HG02840 (cell line): ENCODE measurements around the gene SPRR3.
"Not testable (repeated sequence)": the region's sequence is repeated elsewhere in the genome, so short reads cannot be mapped to it uniquely, and the experiment has no call there.

Experiments
- ATAC-seq: cut with Tn5 transposase; IDR thresholded peaks from one replicate; pipeline ENCODE4 v1.9.1; 2021; ENCODE audit warnings: mild to moderate bottlenecking, moderate library complexity, moderate number of reproducible peaks; ENCODE audit not compliant: unreplicated experiment, low FRiP score

The SPRR3 gene

GRCh38 chr1:152982076-152982475 lies 19.5 kb upstream of the SPRR3 start:
- ATAC-seq = no peak

DNA sequence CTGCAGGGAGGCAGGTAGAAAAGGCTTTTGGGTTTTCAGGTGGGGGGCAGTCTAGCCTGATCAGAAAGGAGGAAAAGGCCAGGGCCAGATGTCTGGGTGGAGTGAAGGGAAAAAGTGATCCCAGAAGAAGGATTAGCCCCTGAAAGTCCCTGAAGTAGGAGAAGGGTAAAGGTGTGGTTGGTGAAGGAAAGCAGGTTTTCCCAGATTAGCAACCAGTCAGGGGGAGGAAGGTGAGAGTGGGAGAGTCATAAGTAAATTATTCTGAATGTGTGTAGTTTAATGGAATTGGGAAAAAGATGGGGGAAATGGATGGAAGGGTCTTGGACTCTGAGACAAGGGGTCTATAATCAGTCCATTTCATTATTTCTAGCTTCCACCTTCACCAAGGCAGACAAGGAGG lies 18.3 kb upstream of the SPRR3 start:
- no peak for ATAC-seq

GRCh38 chr1:152983743-152984142 lies 17.8 kb upstream of the SPRR3 start, which contains the start of gene SPRR1A:
TSS of gene SPRR1A (plus strand) at chr1:152984081. CDS start at chr1:152985231, 1,150 bp downstream.
- ATAC-seq = no peak

GRCh38 chr1:152986578-152986977 lies 15.0 kb upstream of the SPRR3 start:
- ATAC-seq = no peak

GRCh38 chr1:152993186-152993585 lies 8.4 kb upstream of the SPRR3 start:
- no peak for ATAC-seq

DNA sequence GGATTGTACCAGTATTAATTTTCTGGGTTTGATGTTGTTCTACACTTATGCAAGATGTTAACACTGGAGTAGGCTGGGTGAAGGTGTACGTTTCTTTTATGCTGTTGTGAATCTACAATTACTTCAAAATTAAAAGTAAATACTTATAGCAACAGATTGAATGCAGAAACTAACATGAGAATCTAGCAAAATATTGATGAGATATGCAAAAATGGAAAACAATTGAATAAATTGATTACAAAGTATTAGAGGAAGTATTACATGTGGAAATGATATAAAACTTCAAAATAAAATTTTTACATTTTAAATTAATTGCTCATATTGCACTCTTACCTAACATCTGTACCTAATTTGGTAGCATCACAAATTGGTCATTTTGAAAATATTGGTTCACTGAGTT lies 5.7 kb upstream of the SPRR3 start:
- no peak for ATAC-seq

DNA sequence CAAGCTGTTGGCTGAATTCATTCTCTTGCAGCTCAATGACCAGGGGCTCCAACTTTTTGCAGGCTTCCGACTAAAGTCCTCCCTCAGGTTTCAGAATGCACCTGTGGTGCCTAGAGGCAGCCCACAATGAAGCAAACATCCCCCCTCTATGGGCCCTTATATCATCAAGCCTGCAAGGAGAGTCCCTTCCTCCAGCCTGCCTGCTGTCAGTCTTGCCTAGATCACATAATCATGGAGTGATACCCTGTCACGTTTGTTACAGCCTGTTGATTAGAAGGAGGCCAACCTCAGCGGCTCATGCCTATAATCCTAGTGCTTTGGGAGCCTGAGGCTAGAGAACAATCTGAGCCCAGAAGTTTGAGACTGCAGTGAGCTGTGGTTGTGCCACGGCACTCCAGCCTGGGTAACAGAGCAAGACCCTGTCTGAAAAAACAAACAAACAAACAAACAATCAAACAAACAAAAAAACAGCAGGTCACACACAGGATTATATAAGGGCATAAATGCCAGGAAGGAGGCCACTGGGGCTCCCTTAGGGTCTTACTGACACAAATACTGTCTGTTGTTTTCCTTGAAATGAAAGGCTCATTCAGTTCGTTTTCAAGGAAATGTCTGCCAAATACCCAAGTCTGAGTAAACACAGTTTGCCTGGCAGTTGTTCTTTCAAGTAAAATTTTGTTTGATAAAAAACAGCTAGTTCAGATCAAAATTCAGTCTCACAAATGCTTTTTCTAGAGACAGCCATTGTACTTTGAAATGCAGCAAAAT lies 4.7 kb upstream of the SPRR3 start:
- ATAC-seq = no peak

DNA sequence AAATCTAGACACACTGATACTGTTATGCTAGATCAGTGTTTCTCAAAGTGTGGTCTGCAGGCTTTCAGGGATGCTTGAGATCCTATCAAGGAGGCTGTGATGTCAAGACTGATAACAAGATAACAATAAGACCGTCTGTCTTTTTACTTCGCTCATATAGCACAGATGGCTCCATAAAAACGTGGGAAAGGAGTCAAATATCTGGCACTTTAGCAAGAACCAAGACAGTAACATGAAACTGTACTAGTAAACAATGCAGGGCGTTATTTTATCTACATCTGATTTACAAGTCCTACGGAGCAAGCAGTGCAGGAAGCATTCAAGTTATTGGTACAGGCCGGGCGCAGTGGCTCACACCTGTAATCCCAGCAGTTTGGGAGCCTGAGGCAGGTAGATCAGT lies 3.6 kb upstream of the SPRR3 start:
- ATAC-seq = no peak

DNA sequence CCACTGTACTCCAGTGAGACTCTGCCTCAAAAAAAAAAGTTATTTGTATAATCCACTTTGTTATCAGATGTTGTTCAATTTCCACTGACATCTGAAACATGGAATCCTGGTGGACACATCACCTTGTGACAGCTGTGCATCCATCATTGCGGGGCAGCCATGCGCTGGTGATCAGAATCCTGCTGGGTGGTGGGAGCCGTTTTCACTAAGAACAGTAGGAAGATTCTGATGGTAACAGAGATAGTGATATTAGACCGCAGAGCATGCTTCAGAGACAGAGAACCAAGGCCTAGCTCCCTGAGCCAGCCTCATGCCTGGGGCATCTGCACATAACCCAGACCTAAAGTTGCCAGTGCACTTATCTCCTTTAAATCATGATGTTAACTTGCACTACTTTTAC lies 3.1 kb upstream of the SPRR3 start:
- no peak for ATAC-seq

DNA sequence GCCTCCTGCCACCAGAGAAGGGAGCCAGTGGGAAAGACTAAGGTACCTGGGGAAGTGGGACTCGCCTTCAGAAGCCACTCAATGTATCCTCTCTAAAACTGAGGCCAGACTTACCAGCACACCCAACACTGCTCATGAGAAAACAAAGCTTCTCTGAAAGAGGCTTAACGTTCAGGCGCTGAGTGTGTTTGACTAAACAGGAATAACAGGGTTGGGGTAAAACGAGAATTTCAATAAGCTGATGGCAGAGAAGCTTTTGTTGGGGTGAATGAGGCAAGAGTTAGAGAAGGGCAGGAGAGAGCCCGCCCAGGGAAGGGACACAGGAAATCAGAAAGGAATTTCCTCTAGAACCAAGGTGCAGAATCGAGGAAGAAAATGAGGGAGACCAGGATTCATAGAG lies 1.7 kb upstream of the SPRR3 start:
- no peak for ATAC-seq

GRCh38 chr1:153000294-153000693 lies 1.3 kb upstream of the SPRR3 start:
- ATAC-seq = no peak

DNA sequence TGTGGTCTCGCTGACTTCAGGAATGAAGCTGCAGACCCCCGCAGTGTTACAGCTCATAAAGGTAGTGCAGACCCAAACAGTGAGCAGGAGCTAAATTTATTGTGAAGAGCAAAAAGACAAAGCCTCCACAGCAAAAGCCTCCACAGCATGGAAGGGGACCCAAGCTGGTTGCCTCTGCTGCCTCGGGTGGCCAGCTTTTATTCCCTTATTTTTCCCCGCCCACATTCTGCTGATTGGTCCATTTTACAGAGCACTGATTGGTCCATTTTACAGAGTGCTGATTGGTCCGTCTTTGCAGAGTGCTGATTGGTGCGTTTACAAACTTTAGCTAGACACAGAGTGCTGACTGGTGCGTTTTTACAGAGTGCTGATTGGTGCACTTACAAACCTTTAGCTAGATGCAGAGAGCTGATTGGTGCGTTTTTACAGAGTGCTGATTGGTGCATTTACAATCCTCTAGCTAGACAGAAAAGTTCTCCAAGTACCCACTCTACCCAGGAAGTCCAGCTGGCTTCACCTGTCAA lies 9.7 kb downstream of the SPRR3 start:
- not testable (repeated sequence) for ATAC-seq

DNA sequence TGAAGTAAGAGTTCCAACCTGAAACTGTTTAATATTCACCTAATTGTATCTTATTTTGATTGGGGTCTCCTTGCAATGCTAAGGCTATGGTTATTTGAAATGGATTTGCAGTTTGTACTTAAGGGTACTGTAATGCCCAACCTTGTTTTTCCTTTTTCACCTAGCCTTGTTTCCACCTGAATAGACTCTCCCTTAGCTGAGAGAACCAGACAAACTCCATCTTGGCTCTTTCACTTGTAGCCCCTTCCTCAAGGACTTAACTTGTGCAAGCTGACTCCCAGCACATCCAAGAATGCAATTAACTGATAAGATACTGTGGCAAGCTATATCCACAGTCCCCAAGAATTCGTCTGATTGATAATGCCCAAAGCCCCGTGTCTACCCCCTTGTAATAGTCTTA lies 20.3 kb downstream of the SPRR3 start:
- not testable (repeated sequence) for ATAC-seq

GRCh38 chr1:153022340-153022739 lies 20.8 kb downstream of the SPRR3 start:
- ATAC-seq = not testable (repeated sequence)

DNA sequence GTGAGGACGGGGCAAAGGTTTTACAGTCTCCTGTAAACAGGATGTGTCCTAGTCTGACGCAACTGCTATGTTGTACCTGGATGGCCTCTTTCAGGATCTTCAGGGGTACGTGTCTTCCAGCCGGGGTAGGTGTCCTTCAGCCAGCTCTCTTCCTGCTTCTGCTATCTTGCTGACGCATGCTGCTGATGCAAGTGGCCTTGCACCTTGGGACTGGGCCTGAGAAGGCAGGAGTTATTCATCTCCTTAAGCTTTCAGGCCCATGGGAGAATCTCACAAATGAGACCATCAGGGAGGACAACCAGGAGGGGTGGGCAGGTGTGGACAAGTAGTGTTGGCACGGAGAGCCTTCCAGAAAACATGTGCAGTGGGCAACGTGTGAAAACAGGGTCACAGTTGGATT lies 21.6 kb downstream of the SPRR3 start:
- ATAC-seq = no peak

GRCh38 chr1:153024413-153024812 lies 22.9 kb downstream of the SPRR3 start:
- no peak for ATAC-seq

DNA sequence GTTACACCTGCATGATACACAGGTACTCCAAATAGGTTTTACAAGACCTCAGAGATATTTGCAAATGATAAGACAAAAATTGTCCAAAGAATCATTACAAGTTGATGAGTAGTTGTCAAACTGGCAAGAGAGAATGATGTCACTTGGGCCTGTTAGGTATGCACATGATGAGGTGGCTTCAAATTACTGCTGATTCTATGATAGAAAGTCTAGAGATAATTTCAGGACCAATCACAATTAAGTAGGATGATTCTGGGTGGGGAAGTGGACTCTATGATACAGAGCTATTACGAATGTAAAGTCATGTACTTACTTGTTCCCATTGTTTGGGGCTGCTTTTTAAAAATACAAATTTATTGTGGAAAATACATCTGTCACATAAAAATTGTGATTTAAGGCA lies 24.2 kb downstream of the SPRR3 start:
- no peak for ATAC-seq

DNA sequence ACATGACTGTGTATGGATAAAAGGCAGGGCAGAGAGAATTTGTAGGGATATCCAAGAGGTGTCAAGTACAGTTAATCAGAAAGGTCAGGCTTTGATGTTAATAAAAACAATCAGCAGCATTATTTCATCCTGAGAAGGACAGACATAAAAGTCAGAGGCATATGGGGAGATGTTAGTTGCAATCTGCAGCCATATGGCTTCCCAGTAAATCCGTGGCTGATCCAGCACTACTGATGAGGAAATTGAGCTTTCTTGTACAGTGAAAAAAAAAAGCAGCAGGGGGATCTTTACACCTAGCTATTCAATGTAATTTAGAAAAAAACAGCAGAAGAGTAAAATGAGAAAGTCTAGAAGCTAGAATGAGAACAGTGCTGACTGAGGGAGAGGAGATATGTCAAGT lies 27.2 kb downstream of the SPRR3 start:
- no peak for ATAC-seq

DNA sequence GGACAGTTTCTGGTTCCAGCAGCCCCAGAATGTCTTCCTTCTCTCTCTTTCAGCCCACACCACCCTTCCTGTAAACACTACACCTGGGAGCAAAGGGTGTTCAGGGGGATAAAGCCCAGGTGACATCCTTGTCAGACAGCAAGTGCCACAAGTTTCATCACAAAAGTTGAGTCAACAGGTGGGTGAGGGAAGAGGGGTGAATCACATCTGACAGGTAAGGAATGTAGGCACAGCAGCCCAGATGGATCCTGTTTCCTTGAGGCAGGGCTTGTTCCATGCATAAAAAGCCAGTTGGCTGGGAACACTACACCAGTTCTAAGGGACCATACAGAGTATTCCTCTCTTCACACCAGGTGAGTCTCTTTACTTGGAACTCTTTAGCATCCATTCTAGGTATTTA lies 29.3 kb downstream of the SPRR3 start, which contains the start of gene SPRR1B:
Gene SPRR1B, plus strand, starts transcription at position 309 of the 400 bp plus-strand sequence. CDS start 1,143 bp downstream, outside the sequence.
- no peak for ATAC-seq

DNA sequence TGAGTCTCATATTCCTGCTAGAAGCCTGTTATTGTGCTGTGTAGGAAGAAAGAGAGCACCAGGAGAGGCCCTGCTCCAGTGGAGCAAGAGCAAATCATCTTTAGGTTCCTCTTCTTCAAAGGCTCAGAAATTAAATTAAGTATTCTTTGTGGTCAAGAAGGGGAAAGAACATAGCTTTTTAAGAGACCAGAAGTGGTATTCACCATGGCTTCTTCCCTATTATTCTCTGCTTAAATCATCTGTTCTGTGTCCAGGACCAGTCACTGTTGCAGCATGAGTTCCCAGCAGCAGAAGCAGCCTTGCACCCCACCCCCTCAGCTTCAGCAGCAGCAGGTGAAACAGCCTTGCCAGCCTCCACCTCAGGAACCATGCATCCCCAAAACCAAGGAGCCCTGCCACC lies 30.5 kb downstream of the SPRR3 start:
- ATAC-seq = no peak

- ATAC-seq = no peak
Measured at GRCh38 chr1:153032677-153033308, 31.2 kb downstream of the SPRR3 start.

DNA sequence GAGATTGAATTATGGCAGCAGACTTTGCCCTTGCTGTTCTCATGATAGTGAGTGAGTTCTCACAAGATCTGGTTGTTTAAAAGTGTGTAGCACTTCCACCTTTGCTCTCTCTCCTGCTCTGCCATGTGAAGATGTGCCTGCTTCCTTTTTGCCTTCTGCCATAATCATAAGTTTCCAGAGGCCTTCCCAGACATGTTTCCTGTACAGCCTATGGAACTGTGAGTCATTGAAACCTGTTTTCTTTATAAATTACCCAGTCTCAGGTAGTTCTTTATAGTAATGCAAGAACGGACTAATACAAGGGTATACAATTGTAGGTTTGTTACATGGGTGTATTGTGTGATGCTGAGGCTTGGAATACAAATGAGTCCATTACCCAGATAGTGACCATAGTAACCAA lies 33.7 kb downstream of the SPRR3 start:
- ATAC-seq = no peak
